Activated gamma-delta T cell treated with Interleukin-2 at 50 U/mL for 16 hours (primary cell): ENCODE measurements around the gene KCNQ1.

ENCODE experiments used
- DNase-seq: peaks from one replicate; pipeline ENCODE4 v3.0.0-alpha.2; 2020

KCNQ1 gene

GRCh38 chr11:2559527-2560311 is 114.9 kb downstream of the KCNQ1 start:
- DNase-seq: no peak

DNA sequence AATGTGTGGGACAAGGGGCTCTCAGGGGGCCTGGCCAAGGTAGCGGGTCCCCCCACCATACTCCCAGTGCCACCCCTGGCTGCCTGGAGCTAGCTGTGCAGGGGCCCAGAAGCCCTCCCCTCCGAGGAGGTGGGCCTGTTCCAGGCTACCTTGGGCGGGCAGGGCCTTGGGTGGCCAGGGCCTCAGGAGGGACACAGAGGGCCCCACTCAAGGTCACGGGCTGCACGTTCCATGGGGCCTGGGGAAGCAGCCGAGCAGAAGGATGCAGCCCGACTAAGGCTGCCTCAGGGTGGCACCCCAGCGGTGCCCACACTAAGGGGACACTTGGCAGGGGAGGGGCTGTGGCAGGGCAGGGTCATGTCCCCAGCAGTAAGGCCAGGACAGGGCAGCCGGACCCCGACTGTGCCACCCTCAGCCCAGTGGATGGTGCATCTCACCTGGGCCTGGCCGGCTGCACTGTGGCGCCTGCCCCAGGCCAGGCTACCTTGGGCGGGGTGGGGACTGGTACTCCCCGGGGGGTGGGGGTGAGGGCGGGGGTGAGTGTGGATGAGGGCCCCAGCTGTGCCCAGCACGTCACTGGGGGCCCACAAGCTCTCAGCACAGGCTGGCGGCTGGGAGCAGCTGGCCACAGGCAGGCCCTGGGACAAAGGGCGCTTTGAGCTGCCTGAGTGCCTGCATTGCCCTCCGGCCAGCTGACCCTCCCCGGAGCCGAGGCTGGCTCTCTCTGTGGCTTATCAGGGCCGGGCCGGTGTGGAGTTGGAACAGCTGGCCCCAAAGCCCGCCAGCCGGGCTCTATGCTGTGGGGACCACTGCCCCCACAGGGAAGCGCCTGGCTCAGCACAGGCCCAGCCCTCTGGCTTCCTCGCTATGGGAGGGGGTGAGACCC is 117.1 kb downstream of the KCNQ1 start:
- DNase-seq: no peak

- DNase-seq: no peak
Measured at GRCh38 chr11:2562890-2563212, 118.0 kb downstream of the KCNQ1 start.

- no peak for DNase-seq
Measured at GRCh38 chr11:2563213-2564007, 118.6 kb downstream of the KCNQ1 start.

- DNase-seq: no peak
Measured at GRCh38 chr11:2564008-2564530, 119.3 kb downstream of the KCNQ1 start.

- no peak for DNase-seq
Measured at GRCh38 chr11:2564588-2565425, 120.0 kb downstream of the KCNQ1 start.

DNA sequence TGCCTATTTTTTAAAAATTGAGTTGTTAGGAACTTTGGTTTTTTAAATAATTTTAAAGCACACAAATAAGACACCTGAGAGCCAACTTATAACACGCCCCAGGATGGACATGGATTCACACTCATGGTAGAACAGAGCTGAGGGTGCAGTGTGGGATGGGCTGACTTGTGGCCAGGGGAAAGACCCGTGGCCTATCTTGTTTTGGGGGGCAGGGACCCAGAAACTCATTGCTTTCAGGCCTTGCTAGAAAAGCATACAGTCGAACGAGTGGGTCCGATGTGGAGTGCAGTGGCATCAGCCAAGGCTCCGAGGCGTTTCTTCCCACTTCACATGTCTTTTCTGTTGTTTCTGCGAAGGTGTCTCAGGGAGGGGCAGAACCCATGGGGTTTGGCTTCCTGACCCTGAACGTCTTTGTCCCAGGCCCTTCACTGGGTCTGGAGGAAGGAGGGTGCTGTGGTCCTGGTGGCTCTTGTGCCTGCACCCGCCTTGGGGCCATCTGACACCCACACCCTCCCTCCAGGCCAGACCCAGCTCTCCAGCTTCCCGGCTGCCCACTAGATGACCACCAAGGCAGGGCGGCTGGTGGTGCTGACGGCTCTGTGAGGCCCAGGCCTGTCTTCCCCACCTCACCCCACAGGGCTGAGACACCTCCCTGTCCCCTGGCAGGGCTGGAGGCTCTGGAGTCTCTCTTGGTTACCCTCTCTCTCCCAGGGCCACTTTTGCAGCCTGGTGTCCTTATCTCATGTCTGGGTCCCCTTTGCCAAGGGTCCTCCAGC is 120.8 kb downstream of the KCNQ1 start:
- DNase-seq: no peak

DNA sequence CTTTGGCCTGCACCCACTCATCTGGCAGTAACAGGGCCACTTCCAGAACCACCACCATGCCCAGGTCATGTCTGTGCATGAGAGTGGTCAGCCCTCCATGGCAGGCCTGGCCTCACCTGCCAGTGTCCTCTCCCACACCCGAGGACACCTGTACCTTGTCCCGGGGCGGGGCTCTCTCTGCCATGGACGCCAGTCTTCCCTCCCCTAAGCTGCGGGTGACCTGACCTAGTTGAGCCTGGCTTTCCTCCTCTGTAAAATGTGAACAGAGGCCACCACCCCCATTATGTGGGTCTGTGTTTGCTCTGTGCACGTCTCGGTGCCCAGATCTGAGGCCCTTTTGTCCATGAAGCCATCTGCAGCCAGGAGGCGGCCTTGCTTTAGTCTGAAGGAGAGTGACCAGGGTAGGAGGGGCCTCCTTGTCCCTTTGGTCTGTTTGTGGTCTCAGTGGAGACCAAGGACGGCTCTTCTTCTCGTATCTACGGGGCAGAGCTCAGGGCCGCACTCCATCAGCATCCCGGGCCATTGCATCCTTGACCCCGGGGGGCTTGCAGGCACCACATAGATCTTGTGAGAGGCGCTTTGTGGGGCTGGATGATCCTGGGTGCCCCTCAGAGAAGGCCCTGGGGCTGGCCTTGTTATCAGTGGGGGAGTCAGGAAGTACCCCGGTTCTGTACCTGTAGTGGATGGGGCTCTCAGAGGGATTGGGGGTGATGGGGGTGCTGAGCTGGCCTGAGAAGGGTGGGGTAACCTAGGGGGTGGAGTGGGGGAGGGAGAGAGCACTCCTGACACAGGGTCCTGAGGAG is 121.6 kb downstream of the KCNQ1 start:
- no peak for DNase-seq

GRCh38 chr11:2567026-2567671 is 122.3 kb downstream of the KCNQ1 start:
- DNase-seq: no peak

DNA sequence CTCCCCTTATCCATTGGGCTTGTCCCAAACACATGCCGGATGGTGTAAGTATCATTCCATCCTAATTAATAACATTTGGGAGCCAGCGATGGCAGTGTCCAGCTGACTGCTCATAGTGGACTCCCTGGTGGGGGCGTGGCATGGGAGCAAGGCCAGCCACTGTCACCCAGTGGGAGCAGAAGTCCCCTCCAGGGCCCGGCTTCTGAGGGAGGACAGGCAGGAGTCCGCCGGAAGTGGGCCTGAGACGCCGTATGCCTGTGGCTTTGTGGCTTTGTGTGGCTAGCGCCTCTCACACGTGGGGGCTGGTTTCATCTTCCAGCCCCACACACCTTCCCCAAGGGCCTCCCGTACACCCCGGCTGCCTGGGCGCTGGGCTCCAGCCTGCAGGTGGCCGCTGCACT is 124.5 kb downstream of the KCNQ1 start:
- DNase-seq: no peak

DNA sequence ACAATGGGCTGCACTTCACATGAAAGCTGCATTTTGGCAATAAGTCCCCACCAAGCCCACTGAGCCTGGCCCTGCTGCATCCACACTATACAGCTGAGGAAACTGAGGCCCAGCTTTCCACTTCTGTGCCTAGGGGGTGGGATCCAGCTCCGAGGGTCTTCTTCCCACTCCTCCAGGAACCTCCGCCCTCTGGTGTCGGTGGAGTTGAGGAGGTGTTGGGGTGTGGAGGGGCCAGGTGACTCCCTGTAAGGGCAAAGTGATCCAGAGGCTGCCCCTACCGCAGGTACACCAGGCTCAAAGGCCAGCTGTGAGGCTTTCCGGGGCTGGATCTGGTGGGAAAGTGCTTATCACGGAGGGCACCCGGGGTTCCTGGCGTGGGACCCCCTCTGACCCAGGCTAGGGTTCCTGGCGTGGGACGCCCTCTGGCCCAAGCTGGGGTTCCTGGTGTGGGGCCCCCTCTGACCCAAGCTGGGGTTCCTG is 125.0 kb downstream of the KCNQ1 start:
- DNase-seq: no peak

GRCh38 chr11:2570211-2570811 is 125.5 kb downstream of the KCNQ1 start:
- DNase-seq: no peak

- no peak for DNase-seq
Measured at GRCh38 chr11:2570841-2571597, 126.2 kb downstream of the KCNQ1 start.

DNA sequence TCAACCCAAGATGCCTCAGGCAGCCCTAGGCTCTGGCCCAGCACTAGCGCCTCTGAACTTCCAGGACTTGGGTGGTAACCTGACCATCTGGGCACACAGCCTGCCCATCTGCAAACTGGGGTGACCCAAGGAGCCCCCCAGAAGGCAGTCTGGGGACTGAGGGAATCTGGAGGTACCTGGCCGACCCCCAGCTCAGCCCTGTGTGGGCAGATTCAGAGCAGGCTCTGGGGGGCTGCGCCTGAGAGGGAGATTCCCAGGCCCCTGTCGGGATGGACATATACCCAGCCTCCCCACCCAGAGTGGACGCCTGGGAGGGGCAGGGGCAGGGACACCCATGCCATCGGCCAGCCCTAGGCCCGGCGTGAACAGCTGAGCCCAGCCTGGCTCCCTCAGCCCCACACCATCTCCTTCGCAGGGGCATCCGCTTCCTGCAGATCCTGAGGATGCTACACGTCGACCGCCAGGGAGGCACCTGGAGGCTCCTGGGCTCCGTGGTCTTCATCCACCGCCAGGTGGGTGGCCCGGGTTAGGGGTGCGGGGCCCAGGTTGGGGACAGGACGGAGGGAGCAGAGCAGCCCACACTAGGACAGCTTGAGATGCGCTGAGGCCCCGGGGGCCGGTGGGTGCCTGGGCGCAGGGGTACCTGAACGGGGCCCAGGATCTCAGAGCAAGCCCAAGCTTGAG is 126.9 kb downstream of the KCNQ1 start:
- no peak for DNase-seq

GRCh38 chr11:2572491-2573239 is 127.9 kb downstream of the KCNQ1 start:
- no peak for DNase-seq

GRCh38 chr11:2573240-2574042 is 128.6 kb downstream of the KCNQ1 start:
- DNase-seq: no peak
